HL-60 (cell line): ENCODE measurements around the gene CAPZA1.

Experiments
- CTCF ChIP-seq: IDR thresholded peaks from one replicate; pipeline ENCODE4 v1.5.1; 2011; ENCODE audit warnings: low read length, control low read depth, inconsistent platforms; ENCODE audit not compliant: insufficient read depth
- POLR2AphosphoS5 ChIP-seq: IDR thresholded peaks from 2 replicates; pipeline ENCODE4 v1.6.1; 2012; ENCODE audit warnings: low read depth
- REST ChIP-seq: IDR thresholded peaks from 2 replicates; pipeline ENCODE4 v1.6.1; 2012; ENCODE audit warnings: low read depth; ENCODE audit not compliant: insufficient replicate concordance
- SPI1 ChIP-seq: IDR thresholded peaks from 2 replicates; pipeline ENCODE4 v1.6.1; 2012; ENCODE audit warnings: low read depth, mild to moderate bottlenecking, borderline replicate concordance

GRCh38 chr1:112692681-112693080, 73.0 kb downstream of the CAPZA1 start:
- TF ChIP-seq CTCF (no peak), POLR2AphosphoS5 (no peak), REST (no peak), SPI1 (no peak)
